HL-60 (cell line): Measurements from ENCODE around the gene LMO2.

Source experiments
- DNase-seq, 2 experiments: peaks; one replicate each; pipeline ENCODE4 v3.0.0-alpha.2; 2010 to 2020; ENCODE audit warnings: low read depth in 1 of 2, low spot score in 1 of 2
- H3K27ac ChIP-seq: fragments of 250-450 bp; sonication (Bioruptor Pico); replicated peaks from 2 replicates; pipeline ENCODE4 v1.5.1; 2020; ENCODE audit warnings: mild to moderate bottlenecking, moderate library complexity
- H3K27me3 ChIP-seq: fragments of 250-450 bp; sonication (Bioruptor Pico); 2 replicates; pipeline ENCODE4 v1.5.1; 2021; ENCODE audit warnings: mild to moderate bottlenecking, moderate library complexity; ENCODE audit not compliant: insufficient read depth, poor library complexity, severe bottlenecking
- H3K4me3 ChIP-seq: replicated peaks from 2 replicates; pipeline ENCODE4 v1.5.1; 2011; ENCODE audit warnings: mild to moderate bottlenecking, control low read depth, low read length; ENCODE audit not compliant: insufficient read depth
- GABPA ChIP-seq: IDR thresholded peaks from 2 replicates; pipeline ENCODE4 v1.6.1; 2012; ENCODE audit warnings: low read depth
- POLR2AphosphoS5 ChIP-seq: IDR thresholded peaks from 2 replicates; pipeline ENCODE4 v1.6.1; 2012; ENCODE audit warnings: low read depth
- SPI1 ChIP-seq: IDR thresholded peaks from 2 replicates; pipeline ENCODE4 v1.6.1; 2012; ENCODE audit warnings: low read depth, mild to moderate bottlenecking, borderline replicate concordance
- TF ChIP-seq, protein P1 (sequence below): IDR thresholded peaks from one replicate; pipeline ENCODE4 v1.5.1; 2011; ENCODE audit warnings: low read length, control low read depth, inconsistent platforms; ENCODE audit not compliant: insufficient read depth
- TF ChIP-seq, protein P2 (sequence below): IDR thresholded peaks from 2 replicates; pipeline ENCODE4 v1.6.1; 2012; ENCODE audit warnings: low read depth; ENCODE audit not compliant: insufficient replicate concordance

Gene LMO2

DNA sequence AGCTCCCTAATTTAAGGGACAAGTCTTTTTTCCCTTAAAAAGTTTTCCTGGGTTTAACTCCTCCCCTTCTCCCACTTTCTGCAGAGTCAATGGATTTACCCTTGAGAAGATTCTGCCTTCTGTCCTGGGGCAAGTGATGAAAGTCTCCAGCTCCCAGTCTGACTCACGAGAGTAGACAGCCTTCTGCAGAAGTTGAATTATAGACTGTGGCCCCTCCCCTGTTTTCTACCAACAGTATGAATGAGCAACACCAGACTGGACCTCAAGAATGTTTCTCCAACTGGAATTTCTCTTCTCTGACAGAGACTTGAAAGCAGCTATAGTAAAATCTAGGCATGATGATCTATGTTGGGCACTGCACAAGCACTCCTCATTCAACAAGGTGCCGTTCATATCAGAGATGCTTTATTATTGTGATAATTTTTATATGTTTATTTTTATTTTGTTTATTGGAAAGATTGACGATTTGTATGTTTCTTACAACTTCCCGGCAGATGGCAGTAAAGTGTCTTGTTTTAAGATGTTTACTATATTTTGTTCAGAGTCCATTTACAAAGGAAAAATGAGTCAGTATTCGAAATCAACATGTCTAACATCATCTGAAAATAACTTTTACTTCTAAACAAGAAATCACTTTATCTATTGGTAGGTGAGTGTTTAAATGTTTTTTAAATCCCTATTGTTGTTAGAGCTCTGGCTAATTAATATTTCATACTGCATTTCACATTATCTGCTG is 56.6 kb downstream of the LMO2 start:
- DNase-seq = peak in 1 of 2 experiments; percentile 16
- Histone ChIP-seq H3K27ac (no peak overlapping the region), H3K4me3 (no peak overlapping the region), H3K27me3 (peaks cover 4% of the 10 kb centered on the region)
- TF ChIP-seq POLR2AphosphoS5 (no peak), SPI1 (no peak), GABPA (no peak)
- TF ChIP-seq, protein P1, sequence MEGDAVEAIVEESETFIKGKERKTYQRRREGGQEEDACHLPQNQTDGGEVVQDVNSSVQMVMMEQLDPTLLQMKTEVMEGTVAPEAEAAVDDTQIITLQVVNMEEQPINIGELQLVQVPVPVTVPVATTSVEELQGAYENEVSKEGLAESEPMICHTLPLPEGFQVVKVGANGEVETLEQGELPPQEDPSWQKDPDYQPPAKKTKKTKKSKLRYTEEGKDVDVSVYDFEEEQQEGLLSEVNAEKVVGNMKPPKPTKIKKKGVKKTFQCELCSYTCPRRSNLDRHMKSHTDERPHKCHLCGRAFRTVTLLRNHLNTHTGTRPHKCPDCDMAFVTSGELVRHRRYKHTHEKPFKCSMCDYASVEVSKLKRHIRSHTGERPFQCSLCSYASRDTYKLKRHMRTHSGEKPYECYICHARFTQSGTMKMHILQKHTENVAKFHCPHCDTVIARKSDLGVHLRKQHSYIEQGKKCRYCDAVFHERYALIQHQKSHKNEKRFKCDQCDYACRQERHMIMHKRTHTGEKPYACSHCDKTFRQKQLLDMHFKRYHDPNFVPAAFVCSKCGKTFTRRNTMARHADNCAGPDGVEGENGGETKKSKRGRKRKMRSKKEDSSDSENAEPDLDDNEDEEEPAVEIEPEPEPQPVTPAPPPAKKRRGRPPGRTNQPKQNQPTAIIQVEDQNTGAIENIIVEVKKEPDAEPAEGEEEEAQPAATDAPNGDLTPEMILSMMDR = no peak
- TF ChIP-seq, protein P2, sequence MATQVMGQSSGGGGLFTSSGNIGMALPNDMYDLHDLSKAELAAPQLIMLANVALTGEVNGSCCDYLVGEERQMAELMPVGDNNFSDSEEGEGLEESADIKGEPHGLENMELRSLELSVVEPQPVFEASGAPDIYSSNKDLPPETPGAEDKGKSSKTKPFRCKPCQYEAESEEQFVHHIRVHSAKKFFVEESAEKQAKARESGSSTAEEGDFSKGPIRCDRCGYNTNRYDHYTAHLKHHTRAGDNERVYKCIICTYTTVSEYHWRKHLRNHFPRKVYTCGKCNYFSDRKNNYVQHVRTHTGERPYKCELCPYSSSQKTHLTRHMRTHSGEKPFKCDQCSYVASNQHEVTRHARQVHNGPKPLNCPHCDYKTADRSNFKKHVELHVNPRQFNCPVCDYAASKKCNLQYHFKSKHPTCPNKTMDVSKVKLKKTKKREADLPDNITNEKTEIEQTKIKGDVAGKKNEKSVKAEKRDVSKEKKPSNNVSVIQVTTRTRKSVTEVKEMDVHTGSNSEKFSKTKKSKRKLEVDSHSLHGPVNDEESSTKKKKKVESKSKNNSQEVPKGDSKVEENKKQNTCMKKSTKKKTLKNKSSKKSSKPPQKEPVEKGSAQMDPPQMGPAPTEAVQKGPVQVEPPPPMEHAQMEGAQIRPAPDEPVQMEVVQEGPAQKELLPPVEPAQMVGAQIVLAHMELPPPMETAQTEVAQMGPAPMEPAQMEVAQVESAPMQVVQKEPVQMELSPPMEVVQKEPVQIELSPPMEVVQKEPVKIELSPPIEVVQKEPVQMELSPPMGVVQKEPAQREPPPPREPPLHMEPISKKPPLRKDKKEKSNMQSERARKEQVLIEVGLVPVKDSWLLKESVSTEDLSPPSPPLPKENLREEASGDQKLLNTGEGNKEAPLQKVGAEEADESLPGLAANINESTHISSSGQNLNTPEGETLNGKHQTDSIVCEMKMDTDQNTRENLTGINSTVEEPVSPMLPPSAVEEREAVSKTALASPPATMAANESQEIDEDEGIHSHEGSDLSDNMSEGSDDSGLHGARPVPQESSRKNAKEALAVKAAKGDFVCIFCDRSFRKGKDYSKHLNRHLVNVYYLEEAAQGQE = no peak

DNA sequence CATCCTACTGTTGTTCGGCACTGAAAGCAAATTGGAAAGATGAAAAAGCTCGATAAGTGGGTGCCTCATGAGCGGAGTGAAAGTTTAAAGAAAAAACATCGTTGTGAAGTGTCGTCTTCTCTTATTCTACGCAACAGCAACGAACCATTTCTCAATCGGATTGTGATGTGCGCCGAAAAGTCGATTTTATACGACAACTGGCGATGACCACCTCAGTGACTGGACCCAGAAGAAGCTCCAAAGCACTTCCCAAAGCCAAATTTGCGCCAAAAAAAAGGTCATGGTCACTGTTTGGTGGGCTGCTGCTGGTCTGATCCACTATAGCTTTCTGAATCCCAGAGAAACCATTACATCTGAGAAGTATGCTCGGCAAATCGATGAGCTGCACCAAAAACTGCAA is 59.2 kb downstream of the LMO2 start:
- no peak for TF ChIP-seq GABPA
- TF ChIP-seq, protein P2 = no peak
- no peak for TF ChIP-seq POLR2AphosphoS5
- TF ChIP-seq, protein P1 = no peak
- TF ChIP-seq SPI1 = no peak
- H3K27me3 ChIP-seq = peaks cover 18% of the 10 kb centered on the region
- no peak overlapping the region for H3K4me3 ChIP-seq
- no peak for DNase-seq
- no peak overlapping the region for H3K27ac ChIP-seq

DNA sequence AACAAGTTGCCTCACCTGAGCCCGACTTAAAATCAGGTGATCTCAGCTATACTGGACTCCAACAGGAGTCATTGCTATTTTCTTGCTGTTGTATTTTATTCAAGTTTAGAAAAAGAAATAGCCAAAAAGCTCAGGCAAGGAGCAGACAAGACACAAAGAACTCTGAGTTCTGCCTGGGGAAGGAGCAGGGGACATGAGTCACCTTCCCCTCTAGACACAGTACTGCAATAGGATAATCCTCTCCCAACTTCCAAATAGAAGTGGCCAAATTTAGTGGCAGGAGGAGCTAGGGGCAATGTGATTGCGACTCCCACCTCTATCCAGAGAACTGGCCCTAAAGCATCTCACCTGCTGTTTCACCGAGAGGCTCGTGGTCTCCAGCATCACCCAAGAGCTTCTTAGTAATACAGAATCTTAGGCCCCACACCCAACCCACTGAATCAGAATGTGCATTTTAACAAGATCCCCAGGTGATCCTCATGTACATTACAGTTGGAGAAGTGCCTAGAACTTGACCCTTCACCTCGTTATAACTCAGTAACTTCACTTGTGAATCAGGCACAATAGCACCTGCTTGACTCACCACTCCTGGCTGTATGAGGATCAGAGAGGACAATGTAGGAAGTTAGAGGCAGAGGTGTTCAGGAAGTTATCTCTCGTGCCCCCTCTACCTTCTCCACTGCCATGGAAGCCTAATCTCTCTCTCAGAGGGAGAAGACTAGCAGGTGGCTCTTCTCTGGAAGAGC is 60.8 kb downstream of the LMO2 start:
- TF ChIP-seq SPI1 = no peak
- no peak for TF ChIP-seq POLR2AphosphoS5
- TF ChIP-seq, protein P2 = no peak
- no peak for TF ChIP-seq GABPA
- TF ChIP-seq, protein P1 = no peak
- H3K4me3 ChIP-seq = no peak overlapping the region
- no peak overlapping the region for H3K27ac ChIP-seq
- H3K27me3 ChIP-seq = peaks cover 27% of the 10 kb centered on the region
- no peak for DNase-seq
